Uterus (tissue), 2 donors: ENCODE data around the gene SLC2A13.

ENCODE experiments used
- CTCF ChIP-seq, 4 experiments: fragments of 200-600 bp in 2 of 4; fragments of 450-650 bp in 2 of 4; sonication (generic) in 2 of 4; IDR thresholded peaks; one replicate each; pipeline ENCODE4 v1.5.1; 2016 to 2019; ENCODE audit warnings: antibody characterized with exemption in 4 of 4, mild to moderate bottlenecking in 2 of 4, moderate library complexity in 1 of 4
- POLR2A ChIP-seq, 2 donors: fragments of 450-650 bp; IDR thresholded peaks; one replicate each; pipeline ENCODE4 v1.6.1; 2016; ENCODE audit warnings: antibody characterized with exemption in 2 of 2, mild to moderate bottlenecking in 1 of 2, moderate library complexity in 1 of 2

GRCh38 chr12:40154381-40154780 lies 48.5 kb upstream of the SLC2A13 start:
- no peak for TF ChIP-seq POLR2A (IDR thresholded peaks at IDR 0.05)
- TF ChIP-seq CTCF (IDR thresholded peaks at IDR 0.05), result no peak
